ENCODE data around the gene CACNB4. TPM values are rescaled to one million over a fixed set of nuclear protein-coding genes. Genes with fewer than 3 reads are reported as not detected.

Gene CACNB4
- total and polyA plus RNA-seq, 9 of the 15 experiments (the other 6 are each of a cell fraction or from before 2014, with no cell fraction given), result 0.01 to 0.20 (median 0.04) TPM; not detected in 1

Small RNA genes lying within 50 kb of the gene (small RNA-seq; reads per million reads assigned to genes)
- gene RPL30P2, result not detected

Other genes starting within 250 kb of the CACNB4 start
- 6.9 and 7.5 TPM in 2 replicates for gene STAM2, start 76.7 kb upstream of the CACNB4 start, total RNA-seq (2014; rRNA removed)
- gene STAM2, start 76.7 kb upstream of the CACNB4 start, total RNA-seq (2014; rRNA removed; fragmentation: Illumina TruSeq; extraction: Trizol), result 11.6 and 14.3 TPM in 2 replicates
- 13.9 and 14.5 TPM in 2 replicates for gene STAM2, start 76.7 kb upstream of the CACNB4 start, total RNA-seq (2015; rRNA removed; fragmentation: Illumina TruSeq; extraction: Trizol)
- 9.8 and 11.6 TPM in 2 replicates for gene STAM2, start 76.7 kb upstream of the CACNB4 start, total RNA-seq (2021)
- gene STAM2, start 76.7 kb upstream of the CACNB4 start, polyA plus RNA-seq (2011; rRNA removed), result 11.0 and 13.2 TPM in 2 replicates
- 7.3 and 8.7 TPM in 2 replicates for gene STAM2, start 76.7 kb upstream of the CACNB4 start, polyA plus RNA-seq (2014; fragmentation: Illumina TruSeq; extraction: Trizol)
- gene STAM2, start 76.7 kb upstream of the CACNB4 start, polyA plus RNA-seq (2014; fragmentation: Nextera tagmentation; extraction: Ambion mirVana), result 1 to 10 TPM; 4.5 to 5.4 TPM
- 6.9 and 8.4 TPM in 2 replicates for gene STAM2, start 76.7 kb upstream of the CACNB4 start, polyA plus RNA-seq (2014; rRNA removed)
- 0.20 TPM in 1 of 2 replicates, not detected in the other for gene FMNL2, start 236.1 kb upstream of the CACNB4 start, total RNA-seq (2014; rRNA removed)
- gene FMNL2, start 236.1 kb upstream of the CACNB4 start, total RNA-seq (2014; rRNA removed; fragmentation: Illumina TruSeq; extraction: Trizol), result 0.25 and 0.54 TPM in 2 replicates
- 0.19 and 0.22 TPM in 2 replicates for gene FMNL2, start 236.1 kb upstream of the CACNB4 start, total RNA-seq (2015; rRNA removed; fragmentation: Illumina TruSeq; extraction: Trizol)
- 0.27 TPM in 2 replicates for gene FMNL2, start 236.1 kb upstream of the CACNB4 start, total RNA-seq (2021)
- 0.18 and 0.21 TPM in 2 replicates for gene FMNL2, start 236.1 kb upstream of the CACNB4 start, polyA plus RNA-seq (2011; rRNA removed)
- gene FMNL2, start 236.1 kb upstream of the CACNB4 start, polyA plus RNA-seq (2014; fragmentation: Illumina TruSeq; extraction: Trizol), result 0.22 and 0.43 TPM in 2 replicates
- under 1 TPM; 0.15 to 0.49 TPM for gene FMNL2, start 236.1 kb upstream of the CACNB4 start, polyA plus RNA-seq (2014; fragmentation: Nextera tagmentation; extraction: Ambion mirVana)
- gene FMNL2, start 236.1 kb upstream of the CACNB4 start, polyA plus RNA-seq (2014; rRNA removed), result 0.16 and 0.22 TPM in 2 replicates

All from K562 (cell line).